H4 (cell line): ENCODE results near the gene PPFIA4. TPM values are rescaled to one million over a fixed set of nuclear protein-coding genes. Genes with fewer than 3 reads are reported as not detected.

Experiments used
- DNase-seq: peaks from one replicate; pipeline ENCODE4 v3.0.0-alpha.2; 2015; ENCODE audit warnings: low spot score
- total RNA-seq: library from RNA; depleted of rRNA; stranded (reverse); fragments of >200 nt; shearing (Covaris generic); gene quantifications from 2 replicates; pipeline ENCODE4 v1.2.3, GENCODE V29; 2014; rRNA removed

PPFIA4 gene
- total RNA-seq, 1 experiment from 2014 or later = 1.1 TPM

DNA sequence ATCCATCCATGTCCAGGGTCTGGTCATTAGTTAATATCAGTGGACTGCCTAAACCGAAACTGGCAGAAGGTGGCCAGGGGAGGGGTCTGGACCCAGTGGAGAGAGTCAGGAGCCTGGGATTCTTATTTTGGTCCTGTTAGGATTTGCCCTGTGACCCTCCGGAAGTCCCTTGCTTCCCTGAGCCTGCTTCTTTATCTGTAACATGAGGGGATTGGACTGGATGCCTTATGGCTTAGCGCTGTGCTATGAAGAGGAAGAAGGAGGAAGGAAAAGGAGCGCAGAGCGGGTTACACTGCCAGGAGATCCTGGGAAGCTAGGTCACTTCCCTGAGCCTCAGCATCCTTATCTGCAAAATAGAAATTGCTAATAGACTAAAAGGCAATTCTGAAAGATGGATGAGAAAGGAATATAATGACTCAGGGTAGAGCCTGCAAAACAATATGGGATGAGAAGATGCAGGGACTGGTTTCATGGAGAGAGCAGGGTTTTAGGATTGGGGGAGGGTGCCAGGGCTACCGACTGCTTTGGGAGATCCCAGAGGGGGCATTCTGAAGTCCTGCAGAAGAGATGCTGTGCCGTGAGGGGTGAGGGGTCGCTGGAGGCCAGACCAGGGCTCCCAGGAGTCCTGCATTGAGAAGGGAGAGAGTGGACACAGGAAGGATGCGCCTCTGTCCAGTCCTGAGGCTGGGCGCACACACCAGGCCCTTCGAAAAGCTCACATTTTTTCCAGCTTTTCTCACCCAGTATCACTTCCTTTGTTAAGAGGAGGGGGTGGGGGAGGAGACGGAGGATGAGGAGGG is 100.8 kb downstream of the PPFIA4 start:
- DNase-seq = no peak

DNA sequence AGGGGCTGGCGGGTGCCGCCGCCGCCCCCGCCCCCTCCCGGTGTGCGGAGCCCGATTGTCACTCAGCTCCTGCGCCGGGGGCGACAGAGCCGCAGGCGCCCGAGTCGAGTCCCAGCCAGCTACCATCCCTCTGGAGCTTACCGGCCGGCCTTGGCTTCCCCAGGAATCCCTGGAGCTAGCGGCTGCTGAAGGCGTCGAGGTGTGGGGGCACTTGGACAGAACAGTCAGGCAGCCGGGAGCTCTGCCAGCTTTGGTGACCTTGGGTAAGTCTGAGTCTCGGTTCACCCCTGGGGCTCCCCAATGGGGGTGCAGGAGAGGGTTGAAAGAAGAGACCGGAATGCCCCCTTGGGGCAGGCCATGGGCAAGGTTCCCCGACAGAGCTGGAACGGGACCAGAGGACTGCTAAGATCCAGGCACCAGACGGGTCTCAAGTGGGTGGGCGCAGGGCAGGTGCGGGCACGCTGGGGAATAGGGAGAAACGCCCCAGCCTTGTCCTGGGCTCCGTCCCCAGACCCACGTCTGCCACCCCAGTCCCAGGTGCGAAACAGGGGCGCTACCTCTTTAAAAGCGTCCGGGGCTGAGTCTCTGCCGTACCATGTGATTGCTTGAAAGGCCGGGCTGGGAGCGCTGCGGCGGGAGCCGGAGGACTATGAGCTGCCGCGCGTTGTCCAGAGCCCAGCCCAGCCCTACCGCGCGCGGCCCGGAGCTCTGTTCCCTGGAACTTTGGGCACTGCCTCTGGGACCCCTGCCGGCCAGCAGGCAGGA is 101.6 kb downstream of the PPFIA4 start, which contains the start of gene ADORA1:
Gene ADORA1 (plus strand): TSS at position 61 of the 765 bp plus-strand sequence. CDS start 1,116 bp downstream, outside the sequence.
- peak; percentile 30 for DNase-seq

DNA sequence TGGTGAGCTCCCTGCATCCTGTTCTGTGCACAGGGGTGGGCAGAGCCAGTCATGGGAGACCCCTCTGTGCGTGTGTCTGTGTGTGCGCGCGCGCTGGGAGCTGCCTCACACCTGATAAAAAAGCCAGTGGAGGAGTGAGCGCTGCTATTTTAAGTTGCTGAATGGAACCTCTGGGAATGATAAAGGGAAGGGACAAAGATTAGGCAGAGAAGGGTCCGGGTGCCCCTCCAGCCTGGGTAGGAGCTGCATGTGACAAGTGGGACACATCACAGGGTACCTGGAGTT is 102.1 kb downstream of the PPFIA4 start:
- DNase-seq = no peak

Other genes with a start within 250 kb of the PPFIA4 start
- 27.6 and 38.1 TPM in 2 replicates for gene KDM5B, start 218.1 kb upstream of the PPFIA4 start, total RNA-seq
- 0.33 and 0.47 TPM in 2 replicates for gene PCAT6, start 215.5 kb upstream of the PPFIA4 start, total RNA-seq
- 6.4 and 7.5 TPM in 2 replicates for gene RABIF, start 137.3 kb upstream of the PPFIA4 start, total RNA-seq
- gene KLHL12, start 99.3 kb upstream of the PPFIA4 start, total RNA-seq = 24.4 and 25.9 TPM in 2 replicates
- 115 and 122 TPM in 2 replicates for gene ADIPOR1, start 68.2 kb upstream of the PPFIA4 start, total RNA-seq
- 38.8 and 42.4 TPM in 2 replicates for gene CYB5R1, start 59.2 kb upstream of the PPFIA4 start, total RNA-seq
- 82.8 and 82.9 TPM in 2 replicates for gene TMEM183A, start 19.1 kb upstream of the PPFIA4 start, total RNA-seq
- gene MYOG, start 59.5 kb downstream of the PPFIA4 start, total RNA-seq = not detected in 2 replicates
- gene ADORA1, start 101.2 kb downstream of the PPFIA4 start, total RNA-seq = 0.47 and 0.58 TPM in 2 replicates
- gene MYBPH, start 149.3 kb downstream of the PPFIA4 start, total RNA-seq = not detected in 2 replicates
- gene CHI3L1, start 160.2 kb downstream of the PPFIA4 start, total RNA-seq = not detected in 2 replicates
- gene CHIT1, start 203.2 kb downstream of the PPFIA4 start, total RNA-seq = not detected in 2 replicates